HepG2 (cell line): Measurements from ENCODE around the gene ITPK1. TPM values are rescaled to one million over a fixed set of nuclear protein-coding genes. Genes with fewer than 3 reads are reported as not detected.
A peak's percentile ranks its signal among the peaks of the same experiment; 100 is the strongest.

Experiments used
- ATAC-seq: fragments of 200-7000 bp; cut with Tn5 transposase; 3 replicates; pipeline ENCODE4 v1.9.1; 2020; ENCODE audit warnings: mild to moderate bottlenecking, moderate library complexity
- BruUV-seq: library from RNA; stranded (reverse); fragments of 400-500 nt; replicated peaks from 2 replicates; lab custom pipeline; 2021; lab: Mats Ljungman, UMichigan
- CTCF ChIA-PET: fragments of 300-600 bp; formaldehyde crosslinking; extraction: SDS; loops from one replicate; lab custom pipeline; 2021; ENCODE audit warnings: low total read pairs, inconsistent platforms, low intra/inter-chr PET ratio; lab: Yijun Ruan, JAX
- POLR2A ChIA-PET: fragments of 350-600 bp; sonication (Branson Sonifier 250); formaldehyde crosslinking; loops from one replicate; lab custom pipeline; 2020; ENCODE audit warnings: antibody characterized with exemption, inconsistent platforms; lab: Yijun Ruan, JAX
- DNase-seq: peaks from one replicate; pipeline ENCODE4 v3.0.0-alpha.2; 2015; ENCODE audit warnings: low spot score
- FAIRE-seq: peaks from 3 replicates; lab custom pipeline; 2011; peaks lifted over from hg19 to GRCh38; lab: Jason Lieb, UNC
- H2AFZ ChIP-seq: one replicate; pipeline ENCODE4 v1.6.1; 2011; ENCODE audit warnings: low read length, inconsistent platforms
- H3K27ac ChIP-seq: fragments of 300-600 bp; 3 replicates; pipeline ENCODE4 v1.8.0; 2011; ENCODE audit warnings: mixed run types, mild to moderate bottlenecking, mixed read lengths, low read length, inconsistent platforms; ENCODE audit not compliant: insufficient read depth; ENCODE audit errors: extremely low read length
- H3K27me3 ChIP-seq, 2 experiments: fragments of 200-600 bp in 1 of 2; 2 replicates in 1 of 2; 3 replicates in 1 of 2; pipeline versions ENCODE4 v1.6.0 to v1.8.0; 2011; ENCODE audit warnings: low read length in 2 of 2, mild to moderate bottlenecking in 2 of 2, moderate library complexity in 2 of 2, inconsistent platforms in 1 of 2; ENCODE audit not compliant: insufficient read depth in 2 of 2, control insufficient read depth in 1 of 2
- H3K36me3 ChIP-seq, 2 experiments: fragments of 200-600 bp in 1 of 2; replicated peaks in 1 of 2; 2 replicates in 1 of 2; 3 replicates in 1 of 2; pipeline versions ENCODE4 v1.5.1 to v1.8.0; 2011; ENCODE audit warnings: low read length in 2 of 2, inconsistent platforms in 1 of 2; ENCODE audit not compliant: insufficient read depth in 2 of 2, control insufficient read depth in 1 of 2
- H3K4me1 ChIP-seq: 2 replicates; pipeline ENCODE4 v1.5.1; 2012; ENCODE audit warnings: low read length, inconsistent platforms; ENCODE audit not compliant: insufficient read depth
- H3K4me2 ChIP-seq: 2 replicates; pipeline ENCODE4 v1.6.0; 2011; ENCODE audit warnings: low read depth, low read length, inconsistent platforms
- H3K4me3 ChIP-seq, 3 experiments: fragments of 200-600 bp in 1 of 3; sonication (generic), shearing (Covaris generic) in 1 of 3; replicated peaks in 1 of 3; 2 replicates each; pipeline ENCODE4 v1.5.1; 2011 to 2016; ENCODE audit warnings: low read length in 3 of 3, inconsistent platforms in 2 of 3, low read depth in 2 of 3, mild to moderate bottlenecking in 2 of 3, control low read depth in 1 of 3, mixed read lengths in 1 of 3; ENCODE audit not compliant: insufficient read depth in 1 of 3
- H3K79me2 ChIP-seq: one replicate; pipeline ENCODE4 v1.6.1; 2011; ENCODE audit warnings: low read length, inconsistent platforms; ENCODE audit not compliant: insufficient read depth
- H3K9ac ChIP-seq: 2 replicates; pipeline ENCODE4 v1.6.0; 2011; ENCODE audit warnings: mild to moderate bottlenecking, low read depth, low read length, inconsistent platforms; ENCODE audit not compliant: insufficient read depth
- H3K9me3 ChIP-seq: 2 replicates; pipeline ENCODE4 v1.5.1; 2012; ENCODE audit warnings: mild to moderate bottlenecking, low read length
- H4K20me1 ChIP-seq: 2 replicates; pipeline ENCODE4 v1.6.0; 2011; ENCODE audit warnings: inconsistent platforms, mild to moderate bottlenecking, low read length, moderate library complexity; ENCODE audit not compliant: insufficient read depth
- HDAC2 ChIP-seq: sonication (generic); formaldehyde crosslinking; IDR thresholded peaks from 2 replicates; pipeline ENCODE4 v1.4.0; 2020; ENCODE audit warnings: missing genetic modification reagents
- KAT2B ChIP-seq: fragments of 150-350 bp; IDR thresholded peaks from 2 replicates; pipeline ENCODE4 v1.6.1; 2014; ENCODE audit warnings: low read depth, low read length, borderline replicate concordance
- PHF21A ChIP-seq: sonication (generic); formaldehyde crosslinking; IDR thresholded peaks from 2 replicates; pipeline ENCODE4 v1.5.0; 2020; ENCODE audit warnings: mild to moderate bottlenecking, missing genetic modification reagents
- RBM39 ChIP-seq: fragments of 200-400 bp; formaldehyde crosslinking; IDR thresholded peaks from one replicate; pipeline ENCODE4 v1.6.1; 2018; ENCODE audit warnings: antibody characterized with exemption, mild to moderate bottlenecking, low read depth, low read length; ENCODE audit not compliant: poor library complexity, severe bottlenecking
- RXRA ChIP-seq: sonication (generic); formaldehyde crosslinking; IDR thresholded peaks from 2 replicates; pipeline ENCODE4 v1.5.1; 2020; ENCODE audit warnings: missing genetic modification reagents
- RXRB ChIP-seq: IDR thresholded peaks from 2 replicates; pipeline ENCODE4 v1.6.1; 2016; ENCODE audit warnings: borderline replicate concordance, missing genetic modification reagents, missing compliant biosample characterization
- STAG1 ChIP-seq: sonication (generic); formaldehyde crosslinking; IDR thresholded peaks from 2 replicates; pipeline ENCODE4 v1.4.0; 2020; ENCODE audit warnings: missing genetic modification reagents
- TCF12 ChIP-seq, 2 experiments: fragments of 450-650 bp in 1 of 2; sonication (generic) in 1 of 2; formaldehyde crosslinking in 1 of 2; IDR thresholded peaks; 2 replicates each; pipeline versions ENCODE4 v1.6.1 to v1.8.0; 2017 to 2022; ENCODE audit warnings: antibody characterized with exemption in 1 of 2, mild to moderate bottlenecking in 1 of 2, missing genetic modification reagents in 1 of 2, moderate library complexity in 1 of 2
- ZNF572 ChIP-seq: sonication (generic); formaldehyde crosslinking; IDR thresholded peaks from 2 replicates; pipeline ENCODE4 v1.5.1; 2020; ENCODE audit warnings: mild to moderate bottlenecking, missing genetic modification reagents
- ZNF607 ChIP-seq: sonication (generic); formaldehyde crosslinking; IDR thresholded peaks from 2 replicates; pipeline ENCODE4 v1.5.1; 2020; ENCODE audit warnings: missing genetic modification reagents, mild to moderate bottlenecking, borderline replicate concordance
- ZNF614 ChIP-seq: IDR thresholded peaks from 2 replicates; pipeline ENCODE4 v1.6.1; 2018; ENCODE audit warnings: missing biosample characterization, missing genetic modification reagents, inconsistent platforms, borderline replicate concordance
- ZNF766 ChIP-seq: sonication (generic); formaldehyde crosslinking; IDR thresholded peaks from 2 replicates; pipeline ENCODE4 v1.5.0; 2020; ENCODE audit warnings: missing genetic modification reagents, borderline replicate concordance
- ZNF777 ChIP-seq: sonication (generic); formaldehyde crosslinking; IDR thresholded peaks from 2 replicates; pipeline ENCODE4 v1.4.0; 2020; ENCODE audit warnings: missing genetic modification reagents
- WGBS: methylation state at CpG from one replicate; pipeline ENCODE4 v1.1.6; 2017; ENCODE audit warnings: low lambda C conversion rate; 5-methylcytosine and 5-hydroxymethylcytosine counted together
- in situ Hi-C: cut with HindIII; loops from 2 replicates; pipeline ENCODE4 v1.10.0; 2017; ENCODE audit warnings: low pct_unique_long_range_greater_than_20kb; ENCODE audit not compliant: extremely low pct_ligation_motif_present
- intact Hi-C: fragments of 100-400 bp; cut with micrococcal nuclease; formaldehyde crosslinking; loops from one replicate; pipeline ENCODE4 v1.10.0; 2022; ENCODE audit not compliant: unreplicated experiment
- polyA plus RNA-seq, 8 experiments: library from polyadenylated mRNA; depleted of rRNA in 3 of 8; stranded (reverse) in 7 of 8; unstranded in 1 of 8; fragments of >200 nt; fragmentation: Illumina TruSeq in 4 of 8; extraction: Trizol in 4 of 8; gene quantifications; 2 replicates each; pipeline versions ENCODE4 v1.2.1 to v1.2.3, GENCODE V29; 2011 to 2016; ENCODE audit warnings: low read depth in 4 of 8, missing spikeins in 1 of 8, mixed read lengths in 1 of 8; ENCODE audit not compliant: insufficient read depth in 1 of 8
- total RNA-seq, 5 experiments: library from RNA; depleted of rRNA; stranded (reverse); fragments of >200 nt; fragmentation: Illumina TruSeq; extraction: Trizol; gene quantifications; 2 replicates each; pipeline ENCODE4 v1.2.3, GENCODE V29; 2016; ENCODE audit warnings: low read depth in 1 of 5
- TF ChIP-seq, protein P1 (sequence below): sonication (generic); formaldehyde crosslinking; IDR thresholded peaks from 2 replicates; pipeline ENCODE4 v1.9.0; 2021; ENCODE audit warnings: missing genetic modification reagents, borderline replicate concordance
- TF ChIP-seq, protein P2 (sequence below): sonication (generic); formaldehyde crosslinking; IDR thresholded peaks from 2 replicates; pipeline ENCODE4 v1.9.0; 2021; ENCODE audit warnings: missing genetic modification reagents, borderline replicate concordance
- TF ChIP-seq, protein P3 (sequence below): sonication (generic); formaldehyde crosslinking; IDR thresholded peaks from 2 replicates; pipeline ENCODE4 v1.5.0; 2020; ENCODE audit warnings: mild to moderate bottlenecking, missing genetic modification reagents, moderate library complexity
- TF ChIP-seq, protein P4 (sequence below): IDR thresholded peaks from 2 replicates; pipeline ENCODE4 v1.6.1; 2016; ENCODE audit warnings: low read depth

ITPK1 gene
- total and polyA plus RNA-seq, 2 of the 13 experiments (the other 11 are each of a cell fraction or from before 2014, with no cell fraction given), result 20.5 to 47.5 TPM

DNA sequence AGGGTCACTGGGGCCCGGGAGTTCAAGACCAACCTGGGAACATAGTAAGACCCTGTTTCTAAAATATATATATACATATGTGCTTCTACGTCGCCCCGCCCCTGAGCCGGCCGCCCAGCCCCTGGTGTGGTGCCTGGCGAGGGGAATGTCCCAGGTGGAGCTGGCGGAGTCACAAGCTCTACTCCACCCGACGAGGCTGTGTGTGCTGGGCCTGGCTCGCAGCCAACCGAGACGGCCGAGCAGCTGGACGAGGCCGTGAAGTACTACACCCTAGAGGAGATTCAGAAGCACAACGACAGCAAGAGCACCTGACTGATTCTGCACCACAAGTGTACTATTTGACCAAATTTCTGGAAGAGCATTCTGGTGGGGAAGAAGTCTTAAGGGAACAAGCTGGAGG lies 22.1 kb upstream of the ITPK1 start:
- intact Hi-C loops (loop anchor here (5.0 kb wide), 2 partner anchors 166 to 1459 kb away; no protein-coding TSS in a partner anchor), in situ Hi-C loops (loop anchor here (5.0 kb wide), 1 partner anchor 186 kb away; no protein-coding TSS in a partner anchor)
- H3K27ac ChIP-seq, result no peak overlapping the region
- WGBS, result 20% methylated on average over 17 of the region's 17 CpGs
- no peak overlapping the region for H2AFZ ChIP-seq
- ChIA-PET CTCF (interaction anchor here (2.5 to 3.2 kb wide), 3 partner anchors 25 to 186 kb away, joined by 10 to 32 read pairs (median 29); no protein-coding TSS in a partner anchor), POLR2A (no interaction called here)
- H3K9ac ChIP-seq, result no peak overlapping the region
- H4K20me1 ChIP-seq, result no peaks in the 10 kb centered on the region
- H3K4me2 ChIP-seq, result peak overlapping the region; percentile 41
- peaks cover 48% of the 10 kb centered on the region for H3K4me1 ChIP-seq
- no peak overlapping the region; a peak in 1 of 6 replicates for H3K4me3 ChIP-seq
- H3K79me2 ChIP-seq, result no peaks in the 10 kb centered on the region
- no peaks in the 10 kb centered on the region for H3K9me3 ChIP-seq
- peak; percentile 73 for FAIRE-seq
- peak; percentile 75 for ATAC-seq
- BruUV-seq, result no TSS peak
- H3K27me3 ChIP-seq, result no peaks in the 10 kb centered on the region; a peak in 1 of 5 replicates
- H3K36me3 ChIP-seq, result no peaks in the 10 kb centered on the region
- peak; percentile 56 for DNase-seq
- TF ChIP-seq, protein P1, sequence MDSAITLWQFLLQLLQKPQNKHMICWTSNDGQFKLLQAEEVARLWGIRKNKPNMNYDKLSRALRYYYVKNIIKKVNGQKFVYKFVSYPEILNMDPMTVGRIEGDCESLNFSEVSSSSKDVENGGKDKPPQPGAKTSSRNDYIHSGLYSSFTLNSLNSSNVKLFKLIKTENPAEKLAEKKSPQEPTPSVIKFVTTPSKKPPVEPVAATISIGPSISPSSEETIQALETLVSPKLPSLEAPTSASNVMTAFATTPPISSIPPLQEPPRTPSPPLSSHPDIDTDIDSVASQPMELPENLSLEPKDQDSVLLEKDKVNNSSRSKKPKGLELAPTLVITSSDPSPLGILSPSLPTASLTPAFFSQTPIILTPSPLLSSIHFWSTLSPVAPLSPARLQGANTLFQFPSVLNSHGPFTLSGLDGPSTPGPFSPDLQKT (CRISPR knock-in tag), result no peak
- TF ChIP-seq ZNF777 (CRISPR knock-in tag), result peak; percentile 60; the same call in 1 of the 2 replicates
- 0 out of 2 replicates have a peak, but pooled peaks have one; percentile 30 for TF ChIP-seq HDAC2
- TF ChIP-seq STAG1 (CRISPR knock-in tag), result peak; percentile 47
- TF ChIP-seq RXRB (CRISPR knock-in tag), result 0 out of 2 replicates have a peak, but pooled peaks have one; percentile 11
- no peak for TF ChIP-seq PHF21A (CRISPR knock-in tag)
- TF ChIP-seq RXRA (CRISPR knock-in tag), result 0 out of 2 replicates have a peak, but pooled peaks have one; percentile 19
- no peak for TF ChIP-seq ZNF766 (CRISPR knock-in tag)
- TF ChIP-seq RBM39, result no peak
- no peak for TF ChIP-seq ZNF572 (CRISPR knock-in tag)
- no peak for TF ChIP-seq KAT2B
- TF ChIP-seq TCF12 (IDR thresholded peaks at IDR 0.05), result no peak
- TF ChIP-seq TCF12 (CRISPR knock-in tag; IDR thresholded peaks at IDR 0.05), result no peak
- TF ChIP-seq ZNF614 (CRISPR knock-in tag), result 0 out of 2 replicates have a peak, but pooled peaks have one; percentile 26
- TF ChIP-seq, protein P2, sequence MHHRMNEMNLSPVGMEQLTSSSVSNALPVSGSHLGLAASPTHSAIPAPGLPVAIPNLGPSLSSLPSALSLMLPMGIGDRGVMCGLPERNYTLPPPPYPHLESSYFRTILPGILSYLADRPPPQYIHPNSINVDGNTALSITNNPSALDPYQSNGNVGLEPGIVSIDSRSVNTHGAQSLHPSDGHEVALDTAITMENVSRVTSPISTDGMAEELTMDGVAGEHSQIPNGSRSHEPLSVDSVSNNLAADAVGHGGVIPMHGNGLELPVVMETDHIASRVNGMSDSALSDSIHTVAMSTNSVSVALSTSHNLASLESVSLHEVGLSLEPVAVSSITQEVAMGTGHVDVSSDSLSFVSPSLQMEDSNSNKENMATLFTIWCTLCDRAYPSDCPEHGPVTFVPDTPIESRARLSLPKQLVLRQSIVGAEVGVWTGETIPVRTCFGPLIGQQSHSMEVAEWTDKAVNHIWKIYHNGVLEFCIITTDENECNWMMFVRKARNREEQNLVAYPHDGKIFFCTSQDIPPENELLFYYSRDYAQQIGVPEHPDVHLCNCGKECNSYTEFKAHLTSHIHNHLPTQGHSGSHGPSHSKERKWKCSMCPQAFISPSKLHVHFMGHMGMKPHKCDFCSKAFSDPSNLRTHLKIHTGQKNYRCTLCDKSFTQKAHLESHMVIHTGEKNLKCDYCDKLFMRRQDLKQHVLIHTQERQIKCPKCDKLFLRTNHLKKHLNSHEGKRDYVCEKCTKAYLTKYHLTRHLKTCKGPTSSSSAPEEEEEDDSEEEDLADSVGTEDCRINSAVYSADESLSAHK, result no peak
- TF ChIP-seq, protein P3, sequence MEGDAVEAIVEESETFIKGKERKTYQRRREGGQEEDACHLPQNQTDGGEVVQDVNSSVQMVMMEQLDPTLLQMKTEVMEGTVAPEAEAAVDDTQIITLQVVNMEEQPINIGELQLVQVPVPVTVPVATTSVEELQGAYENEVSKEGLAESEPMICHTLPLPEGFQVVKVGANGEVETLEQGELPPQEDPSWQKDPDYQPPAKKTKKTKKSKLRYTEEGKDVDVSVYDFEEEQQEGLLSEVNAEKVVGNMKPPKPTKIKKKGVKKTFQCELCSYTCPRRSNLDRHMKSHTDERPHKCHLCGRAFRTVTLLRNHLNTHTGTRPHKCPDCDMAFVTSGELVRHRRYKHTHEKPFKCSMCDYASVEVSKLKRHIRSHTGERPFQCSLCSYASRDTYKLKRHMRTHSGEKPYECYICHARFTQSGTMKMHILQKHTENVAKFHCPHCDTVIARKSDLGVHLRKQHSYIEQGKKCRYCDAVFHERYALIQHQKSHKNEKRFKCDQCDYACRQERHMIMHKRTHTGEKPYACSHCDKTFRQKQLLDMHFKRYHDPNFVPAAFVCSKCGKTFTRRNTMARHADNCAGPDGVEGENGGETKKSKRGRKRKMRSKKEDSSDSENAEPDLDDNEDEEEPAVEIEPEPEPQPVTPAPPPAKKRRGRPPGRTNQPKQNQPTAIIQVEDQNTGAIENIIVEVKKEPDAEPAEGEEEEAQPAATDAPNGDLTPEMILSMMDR (CRISPR knock-in tag), result peak; percentile 35; the same call in 1 of the 2 replicates
- TF ChIP-seq, protein P4, sequence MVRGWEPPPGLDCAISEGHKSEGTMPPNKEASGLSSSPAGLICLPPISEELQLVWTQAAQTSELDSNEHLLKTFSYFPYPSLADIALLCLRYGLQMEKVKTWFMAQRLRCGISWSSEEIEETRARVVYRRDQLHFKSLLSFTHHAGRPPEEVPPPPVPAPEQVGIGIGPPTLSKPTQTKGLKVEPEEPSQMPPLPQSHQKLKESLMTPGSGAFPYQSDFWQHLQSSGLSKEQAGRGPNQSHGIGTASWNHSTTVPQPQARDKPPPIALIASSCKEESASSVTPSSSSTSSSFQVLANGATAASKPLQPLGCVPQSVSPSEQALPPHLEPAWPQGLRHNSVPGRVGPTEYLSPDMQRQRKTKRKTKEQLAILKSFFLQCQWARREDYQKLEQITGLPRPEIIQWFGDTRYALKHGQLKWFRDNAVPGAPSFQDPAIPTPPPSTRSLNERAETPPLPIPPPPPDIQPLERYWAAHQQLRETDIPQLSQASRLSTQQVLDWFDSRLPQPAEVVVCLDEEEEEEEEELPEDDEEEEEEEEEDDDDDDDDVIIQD (CRISPR knock-in tag), result no peak
- no peak for TF ChIP-seq ZNF607
